A673 (cell line): ENCODE results near the gene ZMAT3. TPM values are rescaled to one million over a fixed set of nuclear protein-coding genes. Genes with fewer than 3 reads are reported as not detected.

Experiments
- BruUV-seq: library from RNA; stranded (reverse); fragments of 400-500 nt; replicated peaks from 2 replicates; lab custom pipeline; 2021; lab: Mats Ljungman, UMichigan
- CTCF ChIA-PET: fragments of 300-600 bp; sonication (Branson Sonifier 250); formaldehyde crosslinking; loops from one replicate; lab custom pipeline; 2022; ENCODE audit warnings: antibody characterized with exemption; lab: Charles Lee
- POLR2A ChIA-PET: fragments of 300-600 bp; sonication (Branson Sonifier 250); formaldehyde crosslinking; loops from one replicate; lab custom pipeline; 2022; ENCODE audit warnings: antibody characterized with exemption; ENCODE audit not compliant: low non-redundant PET; lab: Charles Lee
- DNase-seq: peaks from one replicate; pipeline ENCODE4 v3.0.0-alpha.2; 2015; ENCODE audit warnings: low spot score
- H3K27ac ChIP-seq: fragments of 200-600 bp; sonication (generic); 2 replicates; pipeline ENCODE4 v1.5.1; 2016; ENCODE audit warnings: mixed run types, low read depth, mild to moderate bottlenecking, mixed read lengths, antibody characterized with exemption, low read length; ENCODE audit not compliant: poor library complexity, severe bottlenecking
- H3K27me3 ChIP-seq: fragments of 200-600 bp; sonication (generic); replicated peaks from 2 replicates; pipeline ENCODE4 v1.6.1; 2017; ENCODE audit warnings: mixed run types, low read depth, mild to moderate bottlenecking, mixed read lengths, antibody characterized with exemption, low read length; ENCODE audit not compliant: insufficient read depth, poor library complexity
- H3K36me3 ChIP-seq: fragments of 200-600 bp; sonication (generic); 2 replicates; pipeline ENCODE4 v1.6.1; 2016; ENCODE audit warnings: mixed run types, mild to moderate bottlenecking, mixed read lengths, antibody characterized with exemption, low read length; ENCODE audit not compliant: insufficient read depth, poor library complexity, severe bottlenecking
- H3K4me1 ChIP-seq: fragments of 200-600 bp; sonication (generic); 2 replicates; pipeline ENCODE4 v1.6.1; 2017; ENCODE audit warnings: mixed run types, mild to moderate bottlenecking, mixed read lengths, antibody characterized with exemption, low read length; ENCODE audit not compliant: insufficient read depth, poor library complexity, severe bottlenecking
- H3K4me3 ChIP-seq: fragments of 200-600 bp; sonication (generic); 2 replicates; pipeline ENCODE4 v1.5.1; 2016; ENCODE audit warnings: low read depth, mixed run types, mild to moderate bottlenecking, mixed read lengths, low read length; ENCODE audit not compliant: poor library complexity, severe bottlenecking
- H3K9me3 ChIP-seq: fragments of 200-600 bp; sonication (generic); 2 replicates; pipeline ENCODE4 v1.6.1; 2016; ENCODE audit warnings: mixed run types, low read depth, mild to moderate bottlenecking, mixed read lengths, antibody characterized with exemption, low read length; ENCODE audit not compliant: poor library complexity, severe bottlenecking
- EZH2 ChIP-seq: fragments of 200-600 bp; sonication (generic); IDR thresholded peaks from 2 replicates; pipeline ENCODE4 v1.6.1; 2017; ENCODE audit warnings: borderline replicate concordance, low read depth, mild to moderate bottlenecking, mixed read lengths, antibody characterized with exemption, low read length; ENCODE audit not compliant: poor library complexity, severe bottlenecking
- intact Hi-C: fragments of 100-400 bp; cut with micrococcal nuclease; formaldehyde crosslinking; loops from one replicate; pipeline ENCODE4 v1.10.0; 2022; ENCODE audit not compliant: unreplicated experiment
- total RNA-seq: library from RNA; stranded (reverse); gene quantifications from 2 replicates; pipeline ENCODE4 v1.2.3, GENCODE V29; 2021
- TF ChIP-seq, protein P1 (sequence below): fragments of 300-800, 200-600 bp; sonication (generic); conservative IDR thresholded peaks from 2 replicates; pipeline ENCODE4 v1.5.1; 2017; ENCODE audit warnings: low read depth, mild to moderate bottlenecking, antibody characterized with exemption, low read length, moderate library complexity, mixed read lengths

ZMAT3 gene
- total RNA-seq, 1 experiment from 2014 or later = 8.6 TPM

DNA sequence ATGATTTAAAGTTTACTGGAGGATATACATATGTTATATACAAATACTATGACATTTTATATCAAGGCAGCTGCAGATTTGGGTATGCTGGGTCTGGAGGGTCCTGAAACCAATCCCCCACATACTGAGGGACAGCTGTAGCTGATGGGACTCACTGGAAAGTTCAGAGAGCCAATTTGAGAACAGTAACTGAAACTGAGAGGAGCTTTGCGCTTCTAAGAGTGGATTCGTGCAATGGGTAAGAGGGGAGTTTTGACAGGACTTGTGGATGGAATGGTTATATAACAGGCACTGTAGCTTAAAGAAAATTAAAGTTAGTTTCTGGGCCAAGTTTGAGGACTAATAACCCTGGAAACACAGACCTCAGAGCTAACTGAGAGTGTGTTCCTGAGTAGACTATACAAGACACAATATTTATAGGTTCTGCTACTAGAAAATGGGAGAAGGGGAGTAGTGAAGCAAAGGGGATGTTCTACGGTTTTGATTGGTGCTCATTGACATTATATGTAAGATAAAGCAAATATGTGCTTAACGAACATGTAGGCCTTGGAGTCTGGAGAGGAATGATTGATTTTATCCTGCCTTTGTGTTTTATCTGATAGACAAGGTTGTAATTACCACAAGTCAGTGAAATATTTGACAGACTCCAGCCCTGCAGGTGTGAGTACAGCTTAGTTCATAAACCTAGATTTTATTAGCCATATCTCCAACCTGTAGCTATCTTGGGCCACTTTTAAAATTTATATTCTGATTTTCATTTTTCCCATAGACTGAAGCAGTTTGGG is 4.8 kb upstream of the ZMAT3 start:
- BruUV-seq = no TSS peak

DNA sequence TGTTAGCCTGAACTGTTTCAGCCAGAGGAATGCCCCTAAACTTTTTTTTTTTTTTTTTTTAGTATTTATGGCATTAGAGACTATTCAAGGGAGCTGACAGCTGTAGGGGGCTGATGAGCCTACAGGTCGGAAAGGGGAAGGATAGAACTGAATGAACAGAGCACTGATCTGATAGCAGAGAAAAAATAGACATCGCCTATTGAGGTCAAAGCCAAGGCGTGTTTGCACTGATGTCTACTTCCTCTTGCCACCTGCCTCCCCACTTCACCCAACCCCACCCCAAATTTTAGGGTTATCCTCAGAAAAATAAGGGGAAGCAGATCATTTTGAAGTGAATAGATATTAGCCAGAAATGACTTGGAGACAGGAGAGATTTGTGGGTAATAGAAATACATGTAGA is 3.0 kb upstream of the ZMAT3 start:
- TF ChIP-seq, protein P1, sequence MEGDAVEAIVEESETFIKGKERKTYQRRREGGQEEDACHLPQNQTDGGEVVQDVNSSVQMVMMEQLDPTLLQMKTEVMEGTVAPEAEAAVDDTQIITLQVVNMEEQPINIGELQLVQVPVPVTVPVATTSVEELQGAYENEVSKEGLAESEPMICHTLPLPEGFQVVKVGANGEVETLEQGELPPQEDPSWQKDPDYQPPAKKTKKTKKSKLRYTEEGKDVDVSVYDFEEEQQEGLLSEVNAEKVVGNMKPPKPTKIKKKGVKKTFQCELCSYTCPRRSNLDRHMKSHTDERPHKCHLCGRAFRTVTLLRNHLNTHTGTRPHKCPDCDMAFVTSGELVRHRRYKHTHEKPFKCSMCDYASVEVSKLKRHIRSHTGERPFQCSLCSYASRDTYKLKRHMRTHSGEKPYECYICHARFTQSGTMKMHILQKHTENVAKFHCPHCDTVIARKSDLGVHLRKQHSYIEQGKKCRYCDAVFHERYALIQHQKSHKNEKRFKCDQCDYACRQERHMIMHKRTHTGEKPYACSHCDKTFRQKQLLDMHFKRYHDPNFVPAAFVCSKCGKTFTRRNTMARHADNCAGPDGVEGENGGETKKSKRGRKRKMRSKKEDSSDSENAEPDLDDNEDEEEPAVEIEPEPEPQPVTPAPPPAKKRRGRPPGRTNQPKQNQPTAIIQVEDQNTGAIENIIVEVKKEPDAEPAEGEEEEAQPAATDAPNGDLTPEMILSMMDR = no peak
- no peak for TF ChIP-seq EZH2
- Histone ChIP-seq H3K27ac (no peak overlapping the region), H3K36me3 (no peaks in the 10 kb centered on the region), H3K9me3 (no peaks in the 10 kb centered on the region), H3K4me3 (no peak overlapping the region), H3K27me3 (no peaks in the 10 kb centered on the region), H3K4me1 (peaks cover 12% of the 10 kb centered on the region)
- no TSS peak for BruUV-seq
- no peak for DNase-seq
- ChIA-PET CTCF (no interaction called here), POLR2A (no interaction called here)
- intact Hi-C loops = no loop called here

More for the DNA sequence above, 4.8 kb upstream of the ZMAT3 start:
- POLR2A ChIA-PET = no interaction called here
- CTCF ChIA-PET = interaction anchor here (0.5 kb wide), 1 partner anchor 241 kb away, joined by 4 read pairs; no protein-coding TSS in a partner anchor
- Histone ChIP-seq H3K36me3 (no peaks in the 10 kb centered on the region), H3K9me3 (no peaks in the 10 kb centered on the region), H3K27ac (no peak overlapping the region), H3K4me1 (no peaks in the 10 kb centered on the region), H3K27me3 (no peaks in the 10 kb centered on the region), H3K4me3 (no peak overlapping the region)
- DNase-seq = no peak
- intact Hi-C loops = no loop called here
- TF ChIP-seq EZH2 = no peak
- TF ChIP-seq, protein P1 = no peak

DNA sequence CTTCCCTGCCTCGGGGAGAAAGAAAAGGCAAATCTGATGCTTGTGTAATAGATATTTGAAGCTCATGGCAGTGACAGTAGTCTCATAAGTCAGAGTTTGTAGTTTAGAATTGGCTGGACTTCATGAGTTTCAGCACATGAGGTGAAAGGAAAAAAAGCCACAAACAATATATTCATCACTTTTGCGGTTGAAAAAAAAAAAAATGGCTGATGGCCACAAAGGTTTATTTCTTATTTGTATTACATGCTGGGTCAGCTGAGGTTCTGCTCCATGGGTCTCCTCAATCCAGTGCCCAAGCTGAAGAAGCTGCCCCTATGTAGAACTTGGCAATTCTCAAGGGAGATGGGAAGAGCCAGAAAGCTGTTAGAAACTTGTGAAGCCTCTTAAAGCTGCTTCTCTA is 2.2 kb upstream of the ZMAT3 start:
- DNase-seq = no peak
- no peaks in the 10 kb centered on the region for H3K9me3 ChIP-seq
- BruUV-seq = no TSS peak
- TF ChIP-seq, protein P1 = no peak
- TF ChIP-seq EZH2 = no peak
- no peaks in the 10 kb centered on the region for H3K27me3 ChIP-seq
- no peaks in the 10 kb centered on the region for H3K36me3 ChIP-seq
- POLR2A ChIA-PET = no interaction called here
- intact Hi-C loops = no loop called here
- CTCF ChIA-PET = no interaction called here
- H3K4me1 ChIP-seq = peaks cover 17% of the 10 kb centered on the region
- H3K27ac ChIP-seq = no peak overlapping the region
- no peak overlapping the region for H3K4me3 ChIP-seq
